ENCODE results near the gene ACBD7.

GRCh38 chr10:15116225-15116624 is 27.6 kb upstream of the ACBD7 start:
- TF ChIP-seq CTCF (IDR thresholded peaks at IDR 0.05): no peak
- TF ChIP-seq EP300 (IDR thresholded peaks at IDR 0.05): no peak
